ENCODE results near the gene YBEY.

- TF ChIP-seq POLR2A (IDR thresholded peaks at IDR 0.05), result no peak
- no peak for TF ChIP-seq POLR2AphosphoS5 (IDR thresholded peaks at IDR 0.05)
- no peak for TF ChIP-seq CTCF (IDR thresholded peaks at IDR 0.05)
Measured at GRCh38 chr21:46237474-46237873, 48.7 kb upstream of the YBEY start.
